GM18861 (cell line): ENCODE data around the gene MEGF11.

Experiments
- ATAC-seq: cut with Tn5 transposase; IDR thresholded peaks from one replicate; pipeline ENCODE4 v1.9.1; 2021; ENCODE audit not compliant: unreplicated experiment

Gene MEGF11

GRCh38 chr15:66253418-66254088, at the start of gene MEGF11:
MEGF11 (minus strand) TSS chr15:66253750; CDS start chr15:66128403, 125,347 bp downstream.
- no peak for ATAC-seq

GRCh38 chr15:66302489-66303278, 49.1 kb upstream of the MEGF11 start:
- ATAC-seq = no peak

GRCh38 chr15:66298803-66299251, 45.3 kb upstream of the MEGF11 start:
- no peak for ATAC-seq

- ATAC-seq = no peak
These were observed 42.6 kb upstream of the MEGF11 start for GRCh38 chr15:66296186-66296585.

GRCh38 chr15:66294932-66295235, 41.3 kb upstream of the MEGF11 start:
- ATAC-seq = no peak

GRCh38 chr15:66294157-66294931, 40.8 kb upstream of the MEGF11 start:
- ATAC-seq = peak; percentile 25

- ATAC-seq = peak; percentile 42
These were observed 40.0 kb upstream of the MEGF11 start, which contains the start of gene DIS3L for GRCh38 chr15:66293419-66294156. DIS3L (plus strand) TSS chr15:66293568; CDS start chr15:66293597, 29 bp downstream.

- no peak for ATAC-seq
These were observed 39.2 kb upstream of the MEGF11 start for GRCh38 chr15:66292571-66293418.

- ATAC-seq = no peak
These were observed 38.4 kb upstream of the MEGF11 start for GRCh38 chr15:66291816-66292570.

GRCh38 chr15:66290518-66290917, 37.0 kb upstream of the MEGF11 start:
- ATAC-seq = no peak

- no peak for ATAC-seq
These were observed 36.5 kb upstream of the MEGF11 start for GRCh38 chr15:66290007-66290406.

GRCh38 chr15:66288551-66289185, 35.1 kb upstream of the MEGF11 start:
- ATAC-seq = no peak

GRCh38 chr15:66288093-66288492, 34.5 kb upstream of the MEGF11 start:
- no peak for ATAC-seq

- no peak for ATAC-seq
These were observed 34.0 kb upstream of the MEGF11 start for GRCh38 chr15:66287461-66288057.

- ATAC-seq = no peak
These were observed 32.2 kb upstream of the MEGF11 start for GRCh38 chr15:66285533-66286280.

GRCh38 chr15:66284271-66284670, 30.7 kb upstream of the MEGF11 start:
- ATAC-seq = no peak

- no peak for ATAC-seq
These were observed 25.1 kb upstream of the MEGF11 start for GRCh38 chr15:66278671-66279070.

GRCh38 chr15:66278056-66278455, 24.5 kb upstream of the MEGF11 start:
- ATAC-seq = no peak
